Upper lobe of left lung (tissue), 6 donors: Measurements from ENCODE around the gene FAM149A. TPM values are rescaled to one million over a fixed set of nuclear protein-coding genes. Genes with fewer than 3 reads are reported as not detected.

Experiments used
- ATAC-seq, 2 donors: fragments of 200-7000 bp; cut with Tn5 transposase; one replicate each; pipeline ENCODE4 v1.9.1; 2022; ENCODE audit warnings: mild to moderate bottlenecking in 2 of 2, moderate library complexity in 2 of 2; ENCODE audit not compliant: low FRiP score in 2 of 2
- DNase-seq, 2 donors: peaks; one replicate each; pipeline ENCODE4 v3.0.0-alpha.2; 2019 to 2020
- H3K27ac ChIP-seq, 4 donors: fragments of 200-600 bp; sonication (generic); one replicate each; pipeline ENCODE4 v1.5.1; 2016 to 2019
- H3K27me3 ChIP-seq, 4 donors: fragments of 200-600 bp; sonication (generic); one replicate each; pipeline ENCODE4 v1.5.1; 2017 to 2019
- H3K36me3 ChIP-seq, 4 donors: fragments of 200-600 bp; sonication (generic); one replicate each; pipeline ENCODE4 v1.5.1; 2016 to 2019
- H3K4me1 ChIP-seq, 4 donors: fragments of 200-600 bp; sonication (generic); one replicate each; pipeline ENCODE4 v1.5.1; 2018 to 2019
- H3K4me3 ChIP-seq, 4 donors: fragments of 200-600 bp; sonication (generic); one replicate each; pipeline ENCODE4 v1.5.1; 2017 to 2019; ENCODE audit warnings: mild to moderate bottlenecking in 2 of 4, moderate library complexity in 1 of 4
- H3K9me3 ChIP-seq, 4 donors: fragments of 200-600 bp; sonication (generic); one replicate each; pipeline ENCODE4 v1.5.1; 2018 to 2019
- CTCF ChIP-seq, 6 experiments: fragments of 450-650 bp in 4 of 6; fragments of 200-600 bp in 2 of 6; sonication (generic) in 2 of 6; IDR thresholded peaks; one replicate each; pipeline ENCODE4 v1.5.1; 2016 to 2019; ENCODE audit warnings: antibody characterized with exemption in 6 of 6
- EP300 ChIP-seq, 4 donors: sonication (generic); formaldehyde crosslinking; IDR thresholded peaks; one replicate each; pipeline ENCODE4 v1.5.1; 2017; ENCODE audit warnings: antibody characterized with exemption in 4 of 4, control low read depth in 2 of 4
- POLR2A ChIP-seq, 4 donors: fragments of 450-650 bp; IDR thresholded peaks; one replicate each; pipeline ENCODE4 v1.5.1; 2016 to 2017; ENCODE audit warnings: antibody characterized with exemption in 4 of 4, mild to moderate bottlenecking in 2 of 4
- POLR2AphosphoS5 ChIP-seq, 2 donors: sonication (generic); formaldehyde crosslinking; IDR thresholded peaks; one replicate each; pipeline ENCODE4 v1.5.1; 2017; ENCODE audit warnings: antibody characterized with exemption in 2 of 2
- WGBS, 2 donors: methylation state at CpG; one replicate each; pipeline ENCODE4 v1.1.5; 2017 to 2018; 5-methylcytosine and 5-hydroxymethylcytosine counted together
- total RNA-seq, 6 donors: library from RNA; depleted of rRNA in 4 of 6; stranded (reverse); fragments of >200 nt in 4 of 6; gene quantifications; one replicate each; pipeline versions ENCODE4 v1.1.0 to v1.2.1, GENCODE V29; 2016 to 2021
- donor health status: DM: no; HTN: no; CAD: no; lungs with moderate emphysema.
- donor health status: DM: no; HTN: yes; CAD: no; lungs with severe emphysema.

Gene FAM149A
- total RNA-seq, 6 donors from 2014 or later, result 11.0 to 43.5 (median 19.2) TPM

- no peak overlapping the region for H3K27ac ChIP-seq
- WGBS, 2 donors, result 75 to 82% methylated on average over 9 of the region's 9 CpGs
- no peaks in the 10 kb centered on the region for H3K36me3 ChIP-seq
- TF ChIP-seq POLR2AphosphoS5 (IDR thresholded peaks at IDR 0.05) (no peak), POLR2A (IDR thresholded peaks at IDR 0.05) (no peak), CTCF (IDR thresholded peaks at IDR 0.05) (no peak), EP300 (IDR thresholded peaks at IDR 0.05) (no peak)
- peaks cover 7 to 16% (median 13%) of the 10 kb centered on the region in 4 donors for H3K4me1 ChIP-seq
- no peaks in the 10 kb centered on the region for H3K27me3 ChIP-seq
- H3K4me3 ChIP-seq, result no peak overlapping the region
- no peaks in the 10 kb centered on the region for H3K9me3 ChIP-seq
- DNase-seq (no peak), ATAC-seq (no peak)
These were observed 42.0 kb downstream of the FAM149A start for GRCh38 chr4:186146458-186146857.

GRCh38 chr4:186148336-186148975, 44.0 kb downstream of the FAM149A start:
- H3K27me3 ChIP-seq, result no peaks in the 10 kb centered on the region

GRCh38 chr4:186149872-186150271, 45.4 kb downstream of the FAM149A start:
- peak overlapping the region in 1 of 4 donors; percentile 30 for H3K27ac ChIP-seq
- no peak for DNase-seq
- H3K4me1 ChIP-seq, result peaks cover 0 to 8% (median 5%) of the 10 kb centered on the region in 4 donors
- no peak for TF ChIP-seq POLR2A (IDR thresholded peaks at IDR 0.05)
- peak in 3 of 6 experiments; percentile 35 to 75 (median 44) for TF ChIP-seq CTCF (IDR thresholded peaks at IDR 0.05)
- no peak for TF ChIP-seq POLR2AphosphoS5 (IDR thresholded peaks at IDR 0.05)
- TF ChIP-seq EP300 (IDR thresholded peaks at IDR 0.05), result no peak
- H3K27me3 ChIP-seq, result no peaks in the 10 kb centered on the region
- peaks cover 0 to 9% (median 2%) of the 10 kb centered on the region in 4 donors for H3K36me3 ChIP-seq
- H3K4me3 ChIP-seq, result peak overlapping the region in 2 of 4 donors; percentile 9 to 23
- 48 to 53% methylated on average over 13 to 14 of the region's 14 CpGs for WGBS, 2 donors
- ATAC-seq, result peak in 1 of 2 donors; percentile 56
- H3K9me3 ChIP-seq, result no peaks in the 10 kb centered on the region

More at GRCh38 chr4:186148336-186148975, 44.0 kb downstream of the FAM149A start:
- H3K9me3 ChIP-seq, result no peaks in the 10 kb centered on the region
- no peak for TF ChIP-seq EP300 (IDR thresholded peaks at IDR 0.05)
- no peak for TF ChIP-seq CTCF (IDR thresholded peaks at IDR 0.05)
- no peak for TF ChIP-seq POLR2AphosphoS5 (IDR thresholded peaks at IDR 0.05)
- peaks cover 7 to 16% (median 13%) of the 10 kb centered on the region in 4 donors for H3K4me1 ChIP-seq
- ATAC-seq, result no peak
- WGBS, 2 donors, result 64 to 79% methylated on average over 1 of the region's 1 CpG
- H3K27ac ChIP-seq, result no peak overlapping the region
- DNase-seq, result no peak
- H3K4me3 ChIP-seq, result no peak overlapping the region
- H3K36me3 ChIP-seq, result peaks cover 0 to under 1% (median 0%) of the 10 kb centered on the region in 4 donors

DNA sequence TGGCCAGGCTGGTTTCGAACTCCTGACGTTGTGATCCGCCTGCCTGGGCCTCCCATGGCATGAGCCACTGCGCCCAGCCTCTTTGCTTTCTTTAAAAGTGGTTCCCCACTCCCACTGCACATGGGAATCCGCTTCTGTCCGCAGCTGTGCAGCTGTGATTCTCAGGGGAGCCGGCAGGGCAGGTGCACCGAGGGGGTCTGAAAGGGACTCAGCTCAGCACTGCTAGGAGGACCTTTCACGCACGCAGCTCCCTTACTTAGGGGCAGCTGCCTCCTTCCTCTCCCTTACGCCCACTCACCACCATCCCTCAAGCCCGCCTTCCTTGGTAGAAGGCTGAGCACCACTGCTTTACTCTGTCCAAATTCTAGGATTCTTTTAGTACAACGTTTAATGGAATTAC, 46.4 kb downstream of the FAM149A start:
- Histone ChIP-seq H3K27ac (no peak overlapping the region), H3K36me3 (peaks cover 0 to 10% (median 3%) of the 10 kb centered on the region in 4 donors), H3K27me3 (no peaks in the 10 kb centered on the region), H3K4me1 (no peaks in the 10 kb centered on the region), H3K9me3 (no peaks in the 10 kb centered on the region), H3K4me3 (no peak overlapping the region)
- no peak for DNase-seq
- TF ChIP-seq POLR2A (IDR thresholded peaks at IDR 0.05) (no peak), POLR2AphosphoS5 (IDR thresholded peaks at IDR 0.05) (no peak), EP300 (IDR thresholded peaks at IDR 0.05) (no peak), CTCF (IDR thresholded peaks at IDR 0.05) (no peak)
- peak in 1 of 2 donors; percentile 24 for ATAC-seq
- WGBS, 2 donors, result 92 to 93% methylated on average over 13 of the region's 13 CpGs

DNA sequence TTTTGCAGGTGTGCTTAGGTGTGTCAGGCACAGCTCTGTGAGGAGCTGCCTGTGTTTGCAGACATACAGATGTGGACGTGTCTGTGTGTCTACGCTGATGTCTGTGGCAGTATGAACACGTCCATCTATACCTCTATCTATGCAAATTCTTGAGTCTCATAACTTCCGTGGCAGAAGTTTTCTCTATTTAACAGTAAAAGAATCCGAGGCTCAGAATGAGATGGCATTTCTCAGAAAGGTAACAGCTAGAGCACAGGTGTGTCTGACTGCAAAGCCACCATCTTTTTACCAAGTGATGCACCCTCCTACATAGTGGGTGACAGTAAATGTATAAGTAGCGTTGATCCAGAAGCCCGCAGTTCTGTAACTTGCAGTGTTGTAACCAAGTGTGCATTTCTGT, 47.0 kb downstream of the FAM149A start:
- TF ChIP-seq EP300 (IDR thresholded peaks at IDR 0.05) (no peak), POLR2A (IDR thresholded peaks at IDR 0.05) (no peak), POLR2AphosphoS5 (IDR thresholded peaks at IDR 0.05) (no peak), CTCF (IDR thresholded peaks at IDR 0.05) (no peak)
- DNase-seq, result no peak
- no peaks in the 10 kb centered on the region for H3K4me1 ChIP-seq
- peaks cover 0 to 16% (median 4%) of the 10 kb centered on the region in 4 donors for H3K36me3 ChIP-seq
- WGBS, 2 donors, result 88 to 93% methylated on average over 7 of the region's 7 CpGs
- no peak overlapping the region for H3K27ac ChIP-seq
- H3K27me3 ChIP-seq, result no peaks in the 10 kb centered on the region
- H3K4me3 ChIP-seq, result no peak overlapping the region
- no peak for ATAC-seq
- no peaks in the 10 kb centered on the region for H3K9me3 ChIP-seq
